AG08395 (cell line): ENCODE results near the gene MTHFD2L.

ENCODE experiments used
- DNase-seq: peaks from one replicate; pipeline ENCODE4 v3.0.0; 2012; ENCODE audit warnings: mixed read lengths, low spot score

Gene MTHFD2L

DNA sequence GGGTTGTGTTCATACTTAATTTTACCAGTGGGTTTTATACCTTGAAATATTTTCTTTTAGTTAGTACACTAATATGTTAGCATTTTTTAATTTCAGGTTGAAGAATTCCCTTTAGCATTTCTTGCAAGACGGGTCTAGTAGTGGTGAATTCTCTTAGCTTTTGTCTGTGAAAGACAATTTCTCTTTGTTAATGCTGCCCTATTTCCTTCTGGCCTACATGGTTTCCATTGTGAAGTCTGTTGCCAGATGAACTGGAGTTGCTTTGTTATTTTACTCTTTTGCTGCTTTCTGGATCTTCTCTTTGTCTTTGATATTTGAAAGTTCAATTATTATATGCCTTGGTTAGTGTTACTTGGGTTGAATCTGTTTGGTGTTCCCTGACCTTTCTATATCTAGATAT lies 25.0 kb upstream of the MTHFD2L start:
- no peak for DNase-seq

DNA sequence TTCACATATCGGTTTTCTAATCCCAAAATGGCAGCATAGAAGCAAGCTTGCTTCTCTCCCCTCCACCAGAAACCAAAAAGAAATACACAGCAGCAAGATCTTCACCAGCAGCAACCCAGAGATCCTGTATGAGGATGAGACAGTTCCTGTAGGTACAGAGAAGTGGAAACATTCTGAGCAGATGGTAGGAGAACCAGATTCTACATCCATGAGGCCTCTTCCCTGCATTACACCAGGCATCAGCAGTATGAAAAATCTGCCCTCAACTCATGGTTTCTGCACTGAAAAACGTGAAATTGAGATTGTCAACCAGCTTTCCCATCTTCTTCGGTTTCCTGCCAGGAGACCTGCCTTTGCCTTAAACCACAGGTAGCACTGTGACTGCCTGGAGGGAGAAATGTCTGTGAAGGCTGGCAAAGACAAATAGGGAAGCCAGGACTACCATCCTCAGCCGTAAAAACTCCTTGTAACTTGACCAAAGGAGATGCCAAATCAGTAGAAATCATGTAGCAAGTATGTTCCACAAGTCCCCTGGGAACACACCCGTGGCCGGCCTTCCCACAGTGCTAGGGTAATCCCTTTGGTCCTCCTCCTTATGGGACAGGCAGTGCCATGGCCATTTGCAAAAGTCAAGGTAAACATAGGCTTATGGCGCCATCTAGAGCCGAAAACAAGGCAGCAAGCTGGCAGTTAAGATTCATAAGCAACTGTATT lies 24.0 kb upstream of the MTHFD2L start:
- DNase-seq = peak; percentile 82

- no peak for DNase-seq
Observed at GRCh38 chr4:74134500-74134852, 23.4 kb upstream of the MTHFD2L start.

GRCh38 chr4:74146581-74147129 lies 11.3 kb upstream of the MTHFD2L start:
- no peak for DNase-seq

- DNase-seq = no peak
Observed at GRCh38 chr4:74148205-74148604, 9.7 kb upstream of the MTHFD2L start.

DNA sequence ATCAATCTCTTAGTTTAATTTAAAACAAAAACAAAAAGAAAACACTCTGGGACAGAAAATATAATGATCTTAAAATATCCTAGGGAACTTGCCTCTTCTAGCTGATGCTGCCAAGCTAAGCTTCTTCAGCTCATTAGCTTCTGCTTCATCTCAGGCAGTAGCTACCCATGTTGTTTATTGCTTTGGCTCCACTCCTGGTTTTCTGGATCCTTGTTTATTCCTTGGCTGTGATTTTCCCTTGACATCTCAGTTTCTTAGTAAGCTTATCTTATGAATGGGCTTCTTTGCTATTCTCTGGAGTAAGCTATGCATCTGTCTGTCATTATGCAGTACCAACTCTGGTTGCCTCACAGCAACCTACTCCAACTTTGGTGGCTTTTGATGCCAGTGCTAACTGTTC lies 5.1 kb upstream of the MTHFD2L start:
- no peak for DNase-seq

DNA sequence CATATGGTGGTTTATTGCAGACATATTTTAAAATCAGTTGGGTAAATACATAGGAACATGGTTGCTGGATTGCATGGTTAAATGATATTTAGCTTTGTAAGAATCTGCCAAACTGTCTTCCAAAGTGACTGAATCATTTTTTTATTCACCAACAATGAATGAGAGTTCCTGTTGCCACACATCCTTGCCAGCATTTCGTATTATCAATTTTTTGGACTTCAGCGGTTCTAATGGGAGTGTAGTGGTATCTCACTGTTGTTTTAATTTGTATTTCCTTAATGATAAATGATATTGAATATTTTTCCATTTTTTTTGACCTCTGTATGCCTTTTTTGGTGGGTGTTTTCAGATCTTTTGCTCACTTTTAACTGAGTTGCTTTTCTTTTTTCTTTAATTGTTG lies 1.4 kb upstream of the MTHFD2L start:
- DNase-seq = no peak

DNA sequence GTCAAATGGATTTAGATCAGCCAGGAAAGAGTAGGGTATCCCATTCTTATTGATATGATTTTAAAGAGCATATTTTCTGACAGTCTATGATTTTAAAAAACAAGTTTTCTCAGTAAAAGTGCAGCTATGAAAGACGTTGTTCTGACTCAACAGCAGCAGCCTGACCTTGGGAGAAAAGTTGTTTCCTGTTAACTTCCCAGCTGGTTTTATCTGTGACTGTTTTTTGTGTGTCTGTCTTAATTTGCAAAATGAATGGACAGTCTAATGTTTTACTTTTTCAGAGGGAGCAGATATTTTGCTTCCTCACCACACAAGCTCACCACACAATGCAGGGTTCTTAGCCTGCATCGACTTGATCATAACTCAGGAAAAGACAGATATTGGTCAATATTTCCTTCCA lies 764 bp upstream of the MTHFD2L start:
- DNase-seq = peak; percentile 11

GRCh38 chr4:74158466-74159142 lies 686 bp downstream of the MTHFD2L start:
- no peak for DNase-seq

DNA sequence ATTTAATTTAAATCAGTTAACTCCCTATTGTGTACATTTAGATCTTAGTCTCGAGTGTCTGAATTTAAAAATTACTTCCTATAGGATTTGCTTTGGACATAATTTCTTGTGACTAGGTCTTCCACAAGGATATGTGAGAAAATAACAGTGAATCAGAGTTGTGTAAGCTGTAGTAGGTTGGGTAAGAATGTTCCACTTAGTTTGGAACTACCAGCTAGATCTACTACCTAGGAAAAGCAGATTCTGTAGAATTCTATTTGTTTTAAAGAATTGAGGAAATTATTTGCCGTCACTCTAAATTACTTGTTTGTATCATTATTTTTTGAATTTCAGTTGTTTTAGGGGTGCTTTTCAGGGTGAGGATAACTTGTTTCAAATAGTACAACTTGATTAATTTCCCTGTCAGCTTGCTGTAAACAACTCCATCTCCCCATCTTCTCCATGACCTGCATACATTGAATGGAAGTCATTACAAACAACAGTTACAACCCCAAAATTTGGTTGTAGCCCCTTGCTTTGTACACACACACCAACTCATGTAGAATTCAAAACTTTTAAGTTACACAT lies 1.3 kb downstream of the MTHFD2L start:
- DNase-seq = no peak

DNA sequence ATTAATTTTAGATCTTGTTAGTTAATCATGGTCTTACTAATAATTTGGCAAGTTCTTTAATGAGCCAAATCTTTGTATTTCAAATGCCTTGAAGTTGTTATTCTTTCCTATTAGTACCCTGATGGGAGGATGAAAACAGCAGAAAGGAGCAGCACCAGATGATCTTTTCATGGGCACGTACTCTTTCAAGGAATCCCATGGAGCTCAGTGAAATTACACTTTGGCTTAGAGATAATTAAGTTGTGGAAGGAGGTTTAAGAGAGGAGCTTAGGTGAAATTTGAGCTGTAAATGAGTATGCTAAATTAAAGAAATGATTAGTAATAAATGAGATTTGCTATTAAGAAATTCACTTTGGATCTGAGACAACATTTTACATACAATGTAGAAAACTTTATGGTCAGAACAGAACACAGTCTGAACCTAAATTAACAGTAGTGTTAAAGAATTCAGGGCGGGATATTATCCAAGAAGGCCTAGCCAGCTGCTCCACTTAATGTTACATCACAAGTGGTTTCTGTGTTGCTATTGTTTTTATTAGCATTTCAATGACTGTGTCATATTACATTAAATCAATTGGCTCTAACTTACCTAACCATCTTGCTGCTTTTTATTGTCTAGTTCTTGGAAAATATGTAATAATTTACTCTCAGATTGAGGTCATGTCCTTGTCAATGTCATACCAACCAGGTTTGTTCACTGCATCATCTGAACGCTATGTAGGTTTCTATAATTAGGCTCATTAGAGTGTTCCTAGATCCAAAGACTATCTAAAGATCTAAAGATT lies 3.9 kb downstream of the MTHFD2L start:
- no peak for DNase-seq

GRCh38 chr4:74166135-74166534 lies 8.2 kb downstream of the MTHFD2L start:
- no peak for DNase-seq

GRCh38 chr4:74166818-74167217 lies 8.9 kb downstream of the MTHFD2L start:
- DNase-seq = no peak

- no peak for DNase-seq
Observed at GRCh38 chr4:74167585-74167984, 9.7 kb downstream of the MTHFD2L start.

DNA sequence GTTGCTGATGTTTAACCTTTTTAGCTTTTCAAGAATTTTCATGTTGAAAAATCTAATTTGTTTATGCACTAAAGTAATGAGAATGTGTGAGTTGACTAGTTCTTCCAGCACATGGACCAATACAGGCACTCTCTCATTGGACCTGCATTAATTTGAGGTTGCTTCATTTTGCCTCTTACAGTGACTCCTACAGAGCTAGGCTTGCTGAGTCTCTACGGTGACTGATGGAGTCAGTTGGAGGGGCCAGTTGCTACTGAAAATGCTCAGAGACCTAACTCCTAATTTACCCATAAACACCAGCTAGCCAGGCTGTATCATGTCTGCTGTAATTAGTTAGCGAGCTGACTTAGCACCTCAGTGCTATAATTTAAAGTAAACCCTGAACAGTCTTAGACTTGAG lies 10.9 kb downstream of the MTHFD2L start:
- no peak for DNase-seq

DNA sequence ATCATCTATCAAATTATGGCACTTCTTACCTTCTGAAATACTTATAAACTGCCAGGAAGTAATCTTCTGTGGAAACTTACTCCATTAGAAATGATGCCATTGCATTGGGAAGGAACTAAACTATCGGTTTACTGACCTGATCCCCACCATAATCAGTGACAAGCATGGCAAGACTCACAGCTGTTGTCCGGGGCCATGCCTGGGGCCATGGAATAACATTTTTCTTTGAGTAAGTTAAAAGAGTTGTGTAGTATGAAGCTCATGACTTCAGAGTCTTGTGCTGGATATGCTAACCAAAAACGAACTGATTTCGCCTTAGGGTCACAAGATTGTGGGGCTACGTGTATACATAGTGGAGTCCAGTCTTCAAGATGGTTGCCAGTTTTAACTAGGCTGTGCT lies 15.4 kb downstream of the MTHFD2L start:
- no peak for DNase-seq

DNA sequence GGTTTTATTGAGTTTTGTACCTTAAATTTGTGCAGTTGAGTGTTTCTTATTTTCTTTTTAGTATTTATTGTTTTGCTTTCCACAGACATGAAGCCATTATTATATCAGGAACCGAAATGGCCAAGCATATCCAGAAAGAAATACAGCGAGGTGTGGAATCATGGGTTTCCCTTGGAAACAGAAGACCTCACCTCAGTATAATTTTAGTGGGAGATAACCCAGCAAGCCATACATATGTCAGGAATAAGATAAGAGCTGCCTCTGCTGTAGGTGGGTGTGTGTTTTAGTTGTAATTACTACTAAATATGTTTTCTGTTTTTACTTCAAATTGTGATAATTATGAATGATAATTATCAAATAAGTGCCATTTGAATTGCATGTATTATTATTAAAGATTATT lies 16.5 kb downstream of the MTHFD2L start:
- DNase-seq = no peak

DNA sequence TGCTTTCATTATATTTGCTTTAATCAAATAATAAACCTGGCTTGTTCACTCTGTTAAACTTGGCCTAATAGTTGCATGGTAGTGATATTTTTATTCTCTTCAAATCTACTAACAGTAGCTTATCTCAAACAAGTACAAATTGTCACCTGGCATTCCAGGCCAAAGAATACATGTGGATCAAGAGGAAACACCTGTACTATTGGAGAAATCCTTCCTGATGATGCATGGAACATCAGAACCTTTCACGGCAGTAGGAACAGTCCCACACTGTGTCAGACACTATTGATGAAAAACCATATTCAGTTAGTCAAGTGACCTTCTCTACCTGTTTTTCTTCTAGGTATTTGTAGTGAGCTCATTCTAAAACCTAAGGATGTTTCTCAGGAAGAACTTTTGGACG lies 17.0 kb downstream of the MTHFD2L start:
- DNase-seq = no peak

GRCh38 chr4:74175379-74175778 lies 17.5 kb downstream of the MTHFD2L start:
- no peak for DNase-seq

DNA sequence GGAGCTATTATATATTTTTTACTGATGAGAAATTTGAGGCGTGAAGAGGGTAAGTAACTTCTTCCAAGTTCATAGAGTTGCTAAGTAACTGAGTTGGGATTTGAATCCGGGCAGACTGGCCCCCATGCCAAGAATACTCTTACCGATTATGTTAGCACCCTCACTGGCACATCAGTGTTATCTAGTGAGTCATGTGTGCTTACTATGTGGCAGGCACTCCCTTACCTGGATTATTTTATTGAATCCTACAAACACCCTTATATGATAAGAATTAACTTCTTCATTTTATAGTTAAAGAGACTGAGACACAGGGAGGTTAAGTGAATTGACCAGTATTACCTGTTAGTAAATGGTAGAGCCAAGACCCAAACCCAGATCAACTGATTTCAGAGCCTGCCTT lies 20.9 kb downstream of the MTHFD2L start:
- no peak for DNase-seq

DNA sequence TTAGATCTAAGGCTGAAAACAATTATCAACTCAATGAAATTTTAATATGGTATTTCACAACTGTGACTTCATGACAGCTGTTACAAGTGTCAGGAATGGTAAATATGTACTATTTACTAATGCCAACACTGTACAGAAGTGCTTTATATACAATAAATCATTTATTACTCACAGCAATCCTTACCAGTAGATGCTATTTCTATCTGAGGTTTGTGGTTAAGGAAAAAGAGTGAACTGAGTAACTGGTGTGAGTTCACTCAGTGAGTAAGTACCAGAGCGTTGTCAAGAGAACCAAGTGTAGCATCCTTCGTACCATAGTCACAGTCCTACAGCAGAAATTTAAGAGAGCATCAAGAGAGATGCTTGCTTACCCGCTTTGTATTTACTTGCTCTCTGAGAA lies 23.3 kb downstream of the MTHFD2L start:
- peak; percentile 53 for DNase-seq

- DNase-seq = no peak
Observed at GRCh38 chr4:74188912-74189311, 31.0 kb downstream of the MTHFD2L start.
